ENCODE measurements around the gene PRKG1.
A peak's percentile ranks its signal among the peaks of the same experiment; 100 is the strongest.
"Not testable (repeated sequence)": the region's sequence is repeated elsewhere in the genome, so short reads cannot be mapped to it uniquely, and the experiment has no call there.

Gene PRKG1

GRCh38 chr10:52208365-52208764, 1134.1 kb downstream of the PRKG1 start:
- no peak for DNase-seq

- no peak for DNase-seq
Measured at GRCh38 chr10:52210161-52210560, 1135.9 kb downstream of the PRKG1 start.

- DNase-seq = no peak
Measured at GRCh38 chr10:52212062-52212461, 1137.8 kb downstream of the PRKG1 start.

GRCh38 chr10:52212802-52213201, 1138.5 kb downstream of the PRKG1 start:
- DNase-seq = no peak

- no peak for DNase-seq
Measured at GRCh38 chr10:52213321-52213752, 1139.0 kb downstream of the PRKG1 start.

- DNase-seq = peak; percentile 27
Measured at GRCh38 chr10:52215745-52216361, 1141.6 kb downstream of the PRKG1 start.

GRCh38 chr10:52216852-52217251, 1142.6 kb downstream of the PRKG1 start:
- no peak for DNase-seq

- DNase-seq = no peak
Measured at GRCh38 chr10:52217531-52217930, 1143.2 kb downstream of the PRKG1 start.

GRCh38 chr10:52220947-52221346, 1146.7 kb downstream of the PRKG1 start:
- no peak for DNase-seq

- DNase-seq = no peak
Measured at GRCh38 chr10:52221923-52222322, 1147.6 kb downstream of the PRKG1 start.

- peak; percentile 31 for DNase-seq
Measured at GRCh38 chr10:52226197-52226847, 1152.0 kb downstream of the PRKG1 start.

GRCh38 chr10:52228556-52228955, 1154.3 kb downstream of the PRKG1 start:
- no peak for DNase-seq

GRCh38 chr10:52229291-52229931, 1155.1 kb downstream of the PRKG1 start:
- peak; percentile 5 for DNase-seq

- no peak for DNase-seq
Measured at GRCh38 chr10:52232561-52233350, 1158.5 kb downstream of the PRKG1 start.

GRCh38 chr10:52233351-52233991, 1159.2 kb downstream of the PRKG1 start:
- not testable (repeated sequence) for DNase-seq

- DNase-seq = no peak
Measured at GRCh38 chr10:52239771-52240170, 1165.5 kb downstream of the PRKG1 start.

GRCh38 chr10:52245547-52245946, 1171.3 kb downstream of the PRKG1 start:
- DNase-seq = no peak

- DNase-seq = not testable (repeated sequence)
Measured at GRCh38 chr10:52247929-52248328, 1173.6 kb downstream of the PRKG1 start.

GRCh38 chr10:52248697-52249306, 1174.5 kb downstream of the PRKG1 start:
- DNase-seq = no peak

GRCh38 chr10:52249850-52250395, 1175.6 kb downstream of the PRKG1 start:
- no peak for DNase-seq

- no peak for DNase-seq
Measured at GRCh38 chr10:52250510-52250909, 1176.2 kb downstream of the PRKG1 start.

GRCh38 chr10:52252307-52252706, 1178.0 kb downstream of the PRKG1 start:
- DNase-seq = no peak

All from T1000 (cell line).